Pancreas (tissue), 10 donors: Measurements from ENCODE around the gene COL28A1. TPM values are rescaled to one million over a fixed set of nuclear protein-coding genes. Genes with fewer than 3 reads are reported as not detected.

ENCODE experiments used
- ATAC-seq, 4 donors: fragments of 200-7000 bp; cut with Tn5 transposase; one replicate each; pipeline versions ENCODE4 v1.8.0 to v1.9.1; 2020; ENCODE audit warnings: mild to moderate bottlenecking in 4 of 4, moderate library complexity in 4 of 4
- DNase-seq, 6 donors: peaks; one replicate each; pipeline ENCODE4 v3.0.0-alpha.2; 2020
- FAIRE-seq: peaks from 2 replicates; lab custom pipeline; 2012; peaks lifted over from hg19 to GRCh38; lab: Jason Lieb, UNC
- H3K27ac ChIP-seq, 4 donors: fragments of 200-600 bp; sonication (generic); 1 replicate in 3 of 4; 2 replicates in 1 of 4; pipeline versions ENCODE4 v1.5.0 to v1.8.0; 2020
- H3K27me3 ChIP-seq, 4 donors: fragments of 200-600 bp; one replicate each; pipeline ENCODE4 v1.8.0; 2021
- H3K36me3 ChIP-seq, 3 donors: fragments of 200-600 bp; sonication (generic) in 1 of 3; one replicate each; pipeline versions ENCODE4 v1.5.0 to v1.8.0; 2020 to 2021
- H3K4me1 ChIP-seq, 3 donors: fragments of 200-600 bp; one replicate each; pipeline ENCODE4 v1.8.0; 2021
- H3K4me3 ChIP-seq, 4 donors: fragments of 200-600 bp; sonication (generic) in 2 of 4; one replicate each; pipeline versions ENCODE4 v1.5.0 to v1.8.0; 2020 to 2021
- H3K9me3 ChIP-seq, 4 donors: fragments of 200-600 bp; one replicate each; pipeline ENCODE4 v1.8.0; 2021
- WGBS, 2 donors: extraction: QIAGEN DNeasy Blood & Tissue Kit; methylation state at CpG; one replicate each; pipeline ENCODE4 v1.1.7; 2013; 5-methylcytosine and 5-hydroxymethylcytosine counted together
- intact Hi-C, 3 donors: fragments of 100-400 bp; cut with DNase I; formaldehyde crosslinking; loops; one replicate each; pipeline versions ENCODE4 v1.11.1 to v1.14.2; 2022
- polyA plus RNA-seq, 2 donors: library from polyadenylated mRNA; stranded (reverse); fragments of 200-250 nt; gene quantifications; one replicate each; pipeline ENCODE4 v1.2.3, GENCODE V29; 2013
- total RNA-seq, 6 donors: library from RNA; stranded (reverse); fragmentation: NEBNext Ultra II Directional in 4 of 6; extraction: Animal tissue kit (Norgen Biotek cat#: 25700) in 4 of 6; gene quantifications; one replicate each; pipeline versions ENCODE4 v1.2.1 to v1.2.4, GENCODE V29; 2021 to 2023
- TF ChIP-seq, protein P1 (sequence below), 4 donors: fragments of 200-600 bp; sonication (generic) in 3 of 4; IDR thresholded peaks; one replicate each; pipeline versions ENCODE4 v1.5.0 to v1.8.0; 2021; ENCODE audit warnings: antibody characterized with exemption in 4 of 4
- donor health status: healthy with polysubstance abuse.
- donor health status: DM: no; HTN: no; CAD: no; lungs with moderate emphysema.
- donor health status: DM: no; HTN: no; CAD: no.
- donor health status: control.
- donor health status: control.
- donor health status: Bipolar disorder and iron deficiency.
- donor health status: DM: yes; HTN: yes; CAD: no.
- donor health status: DM: no; HTN: no; CAD: no.
- donor health status: DM: no; HTN: no; CAD: no.
- donor health status: DM: yes; HTN: yes; CAD: no.

Gene COL28A1
- total and polyA plus RNA-seq, 8 donors = 0.84 to 14.4 (median 3.5) TPM

DNA sequence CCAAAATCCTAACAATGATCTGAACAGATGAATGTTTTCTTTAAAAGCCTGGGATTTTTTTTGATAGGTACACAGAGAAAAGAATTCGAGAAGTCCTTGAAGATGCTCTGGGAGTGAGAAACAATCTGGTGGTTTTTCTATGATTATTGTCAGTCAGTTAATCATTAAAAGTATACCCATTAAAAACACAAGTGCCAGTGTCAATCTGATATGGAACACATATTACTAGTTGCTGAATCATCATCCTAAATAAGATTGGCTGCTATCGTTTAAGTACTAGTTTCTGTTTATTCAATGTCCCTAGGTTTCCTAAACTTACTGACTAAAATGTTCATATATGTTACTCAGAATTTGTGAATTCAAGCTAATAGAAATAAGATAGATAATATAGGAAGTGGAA, 16.1 kb downstream of the COL28A1 start:
- ATAC-seq (no peak), FAIRE-seq (no peak), DNase-seq (no peak)
- H3K27me3 ChIP-seq = no peaks in the 10 kb centered on the region
- 53 to 56% methylated on average over 2 of the region's 2 CpGs for WGBS, 2 donors
- no peaks in the 10 kb centered on the region for H3K4me1 ChIP-seq
- TF ChIP-seq, protein P1, sequence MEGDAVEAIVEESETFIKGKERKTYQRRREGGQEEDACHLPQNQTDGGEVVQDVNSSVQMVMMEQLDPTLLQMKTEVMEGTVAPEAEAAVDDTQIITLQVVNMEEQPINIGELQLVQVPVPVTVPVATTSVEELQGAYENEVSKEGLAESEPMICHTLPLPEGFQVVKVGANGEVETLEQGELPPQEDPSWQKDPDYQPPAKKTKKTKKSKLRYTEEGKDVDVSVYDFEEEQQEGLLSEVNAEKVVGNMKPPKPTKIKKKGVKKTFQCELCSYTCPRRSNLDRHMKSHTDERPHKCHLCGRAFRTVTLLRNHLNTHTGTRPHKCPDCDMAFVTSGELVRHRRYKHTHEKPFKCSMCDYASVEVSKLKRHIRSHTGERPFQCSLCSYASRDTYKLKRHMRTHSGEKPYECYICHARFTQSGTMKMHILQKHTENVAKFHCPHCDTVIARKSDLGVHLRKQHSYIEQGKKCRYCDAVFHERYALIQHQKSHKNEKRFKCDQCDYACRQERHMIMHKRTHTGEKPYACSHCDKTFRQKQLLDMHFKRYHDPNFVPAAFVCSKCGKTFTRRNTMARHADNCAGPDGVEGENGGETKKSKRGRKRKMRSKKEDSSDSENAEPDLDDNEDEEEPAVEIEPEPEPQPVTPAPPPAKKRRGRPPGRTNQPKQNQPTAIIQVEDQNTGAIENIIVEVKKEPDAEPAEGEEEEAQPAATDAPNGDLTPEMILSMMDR (IDR thresholded peaks at IDR 0.05) = no peak
- H3K27ac ChIP-seq = no peak overlapping the region
- no peaks in the 10 kb centered on the region for H3K36me3 ChIP-seq
- H3K9me3 ChIP-seq = no peaks in the 10 kb centered on the region
- intact Hi-C loops = no loop called here
- no peak overlapping the region for H3K4me3 ChIP-seq

DNA sequence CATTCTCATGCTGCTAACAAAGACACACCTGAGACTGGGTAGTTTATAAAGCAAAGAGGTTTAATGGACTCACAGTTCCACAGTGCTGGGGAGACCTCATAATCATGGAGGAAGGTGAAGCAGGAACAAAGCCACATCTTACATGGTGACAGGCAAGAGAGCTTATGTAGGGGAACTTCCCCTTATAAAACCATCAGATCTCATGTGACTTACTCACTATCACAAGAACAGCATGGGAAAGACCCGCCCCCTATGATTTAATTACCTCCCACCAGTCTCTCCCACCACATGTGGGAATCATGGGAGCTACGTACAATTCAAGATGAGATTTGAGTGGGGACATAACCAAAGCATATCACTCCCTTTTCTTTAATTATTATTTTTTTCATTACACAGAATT, 16.6 kb downstream of the COL28A1 start:
- Histone ChIP-seq H3K27ac (no peak overlapping the region), H3K9me3 (no peaks in the 10 kb centered on the region), H3K36me3 (no peaks in the 10 kb centered on the region), H3K27me3 (no peaks in the 10 kb centered on the region), H3K4me3 (no peak overlapping the region), H3K4me1 (no peaks in the 10 kb centered on the region)
- no peak for ATAC-seq
- FAIRE-seq = no peak
- DNase-seq = no peak
- intact Hi-C loops = no loop called here
- 98 to 100% methylated on average over 2 of the region's 2 CpGs for WGBS, 2 donors
- TF ChIP-seq, protein P1 (IDR thresholded peaks at IDR 0.05) = no peak

DNA sequence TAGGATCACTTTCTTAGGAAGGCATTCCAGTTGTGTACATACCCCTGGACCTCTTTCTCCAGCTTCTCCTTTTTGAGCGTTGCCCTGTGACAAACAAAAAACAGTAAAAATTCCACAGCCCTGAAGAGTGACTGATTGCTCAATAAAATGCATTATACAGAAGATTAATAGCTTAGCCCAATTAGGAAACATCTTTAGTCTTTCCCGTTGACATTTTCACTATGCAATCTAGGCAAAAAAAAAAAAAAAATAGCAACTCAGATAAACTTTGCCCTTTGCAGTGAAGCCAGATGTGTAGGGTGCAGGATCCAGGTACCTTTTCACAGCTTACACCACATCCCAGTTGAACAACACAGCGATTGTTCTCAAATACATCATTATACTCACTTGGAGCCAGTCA, 17.9 kb downstream of the COL28A1 start:
- no peak for DNase-seq
- WGBS, 2 donors = 42 to 45% methylated on average over 3 of the region's 3 CpGs
- no peak overlapping the region for H3K4me3 ChIP-seq
- TF ChIP-seq, protein P1 (IDR thresholded peaks at IDR 0.05) = no peak
- ATAC-seq = peak in 1 of 4 donors; percentile 41
- H3K36me3 ChIP-seq = no peaks in the 10 kb centered on the region
- no peak overlapping the region for H3K27ac ChIP-seq
- H3K27me3 ChIP-seq = no peaks in the 10 kb centered on the region
- intact Hi-C loops = no loop called here
- no peaks in the 10 kb centered on the region for H3K4me1 ChIP-seq
- no peaks in the 10 kb centered on the region for H3K9me3 ChIP-seq
- FAIRE-seq = no peak

DNA sequence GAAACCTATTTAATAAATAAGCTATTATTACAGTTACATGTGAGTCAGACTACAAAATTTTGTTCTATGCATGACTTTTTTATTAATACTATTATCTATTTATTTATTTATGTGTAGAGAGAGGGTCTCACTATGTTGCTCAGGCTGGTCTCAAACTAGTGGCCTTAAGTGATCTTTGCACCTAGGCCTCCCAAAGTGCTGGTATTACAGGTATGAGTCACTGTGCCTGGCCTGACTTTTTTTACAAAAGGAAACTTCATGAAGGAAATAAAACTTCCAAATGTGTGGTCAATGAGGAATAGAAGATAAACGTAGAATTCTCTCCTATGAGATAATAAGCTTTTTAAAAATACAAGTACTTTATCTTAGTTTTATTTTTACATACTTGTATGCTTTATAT, 19.0 kb downstream of the COL28A1 start:
- Histone ChIP-seq H3K4me3 (no peak overlapping the region), H3K27me3 (no peaks in the 10 kb centered on the region), H3K4me1 (no peaks in the 10 kb centered on the region), H3K36me3 (no peaks in the 10 kb centered on the region), H3K27ac (no peak overlapping the region), H3K9me3 (no peaks in the 10 kb centered on the region)
- 71 to 88% methylated on average over 1 of the region's 1 CpG for WGBS, 2 donors
- TF ChIP-seq, protein P1 (IDR thresholded peaks at IDR 0.05) = no peak
- FAIRE-seq (no peak), ATAC-seq (no peak), DNase-seq (no peak)
- intact Hi-C loops = no loop called here

DNA sequence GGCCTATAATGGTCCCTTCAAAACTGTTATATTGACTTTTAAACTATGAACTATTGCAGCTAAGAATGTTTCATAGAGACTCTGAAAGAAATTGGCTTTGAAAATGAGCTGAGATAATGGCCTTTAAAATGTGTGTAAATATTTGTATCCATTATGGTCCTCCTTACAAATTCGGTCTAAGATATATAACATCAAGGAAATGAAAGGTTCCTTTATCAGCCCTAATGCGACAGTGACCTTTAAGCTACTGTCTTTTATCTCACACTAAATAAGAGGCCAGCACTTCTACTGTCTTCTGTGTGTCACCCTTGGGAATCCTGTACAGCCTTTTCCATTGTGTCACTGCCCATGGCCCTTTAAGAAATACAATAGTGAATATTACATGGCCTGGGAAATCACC, 19.5 kb downstream of the COL28A1 start:
- Histone ChIP-seq H3K27me3 (no peaks in the 10 kb centered on the region), H3K36me3 (no peaks in the 10 kb centered on the region), H3K9me3 (no peaks in the 10 kb centered on the region), H3K4me3 (no peak overlapping the region), H3K27ac (no peak overlapping the region), H3K4me1 (no peaks in the 10 kb centered on the region)
- whole genome bisulfite sequencing, 2 donors = 76 to 80% methylated on average over 2 of the region's 2 CpGs
- no peak for ATAC-seq
- intact Hi-C loops = no loop called here
- TF ChIP-seq, protein P1 (IDR thresholded peaks at IDR 0.05) = no peak
- DNase-seq = no peak
- FAIRE-seq = no peak
